HG03097 (cell line): ENCODE results near the gene RERE.

ENCODE experiments used
- ATAC-seq: cut with Tn5 transposase; IDR thresholded peaks from one replicate; pipeline ENCODE4 v1.9.1; 2021; ENCODE audit not compliant: unreplicated experiment, low FRiP score

RERE gene

GRCh38 chr1:8497210-8497819 lies 320.1 kb downstream of the RERE start:
- no peak for ATAC-seq

GRCh38 chr1:8496473-8496872 lies 321.0 kb downstream of the RERE start:
- ATAC-seq, result no peak

- no peak for ATAC-seq
Observed at GRCh38 chr1:8495928-8496401, 321.5 kb downstream of the RERE start.

- no peak for ATAC-seq
Observed at GRCh38 chr1:8494681-8495080, 322.8 kb downstream of the RERE start.

GRCh38 chr1:8493916-8494540 lies 323.4 kb downstream of the RERE start:
- no peak for ATAC-seq

GRCh38 chr1:8487249-8487648 lies 330.2 kb downstream of the RERE start:
- ATAC-seq, result no peak

- ATAC-seq, result no peak
Observed at GRCh38 chr1:8486047-8486446, 331.4 kb downstream of the RERE start.

- ATAC-seq, result no peak
Observed at GRCh38 chr1:8483586-8483985, 333.9 kb downstream of the RERE start.

- no peak for ATAC-seq
Observed at GRCh38 chr1:8482979-8483381, 334.5 kb downstream of the RERE start.

GRCh38 chr1:8481650-8482380 lies 335.6 kb downstream of the RERE start:
- ATAC-seq, result no peak

- no peak for ATAC-seq
Observed at GRCh38 chr1:8478566-8478965, 338.9 kb downstream of the RERE start.

GRCh38 chr1:8477983-8478362 lies 339.5 kb downstream of the RERE start:
- no peak for ATAC-seq

- ATAC-seq, result peak; percentile 75
Observed at GRCh38 chr1:8477166-8477982, 340.1 kb downstream of the RERE start.

- ATAC-seq, result no peak
Observed at GRCh38 chr1:8476006-8476405, 341.4 kb downstream of the RERE start.

- ATAC-seq, result no peak
Observed at GRCh38 chr1:8474369-8474768, 343.1 kb downstream of the RERE start.

- no peak for ATAC-seq
Observed at GRCh38 chr1:8473891-8474300, 343.5 kb downstream of the RERE start.

- no peak for ATAC-seq
Observed at GRCh38 chr1:8473121-8473875, 344.1 kb downstream of the RERE start.

GRCh38 chr1:8472668-8473067 lies 344.8 kb downstream of the RERE start:
- no peak for ATAC-seq

- no peak for ATAC-seq
Observed at GRCh38 chr1:8471451-8471850, 346.0 kb downstream of the RERE start.

- ATAC-seq, result no peak
Observed at GRCh38 chr1:8468751-8469150, 348.7 kb downstream of the RERE start.
